Activated naive CD8-positive, alpha-beta T cell treated with anti-CD3 and anti-CD28 coated beads, Interleukin-2, amount 50 U/mL, for 24 hours (primary cell): ENCODE measurements around the gene PFN1.
A peak's percentile ranks its signal among the peaks of the same experiment; 100 is the strongest.

Experiments
- ATAC-seq: fragments of 150-1000 bp; cut with Tn5 transposase; one replicate; pipeline ENCODE4 v1.10.0; 2021
- DNase-seq: peaks from one replicate; pipeline ENCODE4 v3.0.0; 2021
- H3K27ac Mint-ChIP-seq: one replicate; pipeline ENCODE4 v1.8.0; 2021; ENCODE audit warnings: mild to moderate bottlenecking, mixed read lengths
- H3K27me3 Mint-ChIP-seq: one replicate; pipeline ENCODE4 v1.8.0; 2021; ENCODE audit warnings: mixed read lengths
- H3K36me3 Mint-ChIP-seq: one replicate; pipeline ENCODE4 v1.8.0; 2021; ENCODE audit warnings: low read depth, mixed read lengths
- H3K4me1 Mint-ChIP-seq: one replicate; pipeline ENCODE4 v1.8.0; 2021; ENCODE audit warnings: mixed read lengths
- H3K4me3 Mint-ChIP-seq: one replicate; pipeline ENCODE4 v1.8.0; 2021; ENCODE audit warnings: mild to moderate bottlenecking, moderate library complexity, mixed read lengths
- H3K9me3 Mint-ChIP-seq: one replicate; pipeline ENCODE4 v1.8.0; 2021; ENCODE audit warnings: mixed read lengths

Gene PFN1

DNA sequence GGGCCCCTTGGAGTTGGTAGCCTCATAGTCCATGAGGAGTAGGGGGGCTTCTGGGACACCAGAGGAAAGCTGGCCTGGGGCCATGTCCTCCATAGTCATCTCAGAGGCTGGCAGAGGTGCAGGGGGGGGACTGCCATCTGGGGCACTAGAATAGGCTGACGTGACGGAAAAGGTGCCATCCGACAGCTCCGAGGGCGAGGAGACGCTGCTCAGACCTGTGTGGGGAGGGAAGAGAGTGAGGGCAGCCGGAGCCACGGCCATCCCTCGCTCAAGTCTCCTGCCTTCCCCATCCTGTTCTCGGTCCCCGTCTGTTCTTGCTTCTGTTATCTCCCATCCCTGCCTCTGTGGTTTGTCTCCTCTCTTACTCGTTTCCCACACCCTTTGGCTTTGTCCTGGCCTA is 24.0 kb upstream of the PFN1 start:
- Mint-ChIP-seq H3K27ac (peak overlapping the region; percentile 53), H3K9me3 (no peaks in the 10 kb centered on the region), H3K36me3 (peaks cover 48% of the 10 kb centered on the region), H3K27me3 (peaks cover 4% of the 10 kb centered on the region), H3K4me1 (peaks cover 34% of the 10 kb centered on the region), H3K4me3 (no peak overlapping the region)
- DNase-seq (no peak), ATAC-seq (no peak)

DNA sequence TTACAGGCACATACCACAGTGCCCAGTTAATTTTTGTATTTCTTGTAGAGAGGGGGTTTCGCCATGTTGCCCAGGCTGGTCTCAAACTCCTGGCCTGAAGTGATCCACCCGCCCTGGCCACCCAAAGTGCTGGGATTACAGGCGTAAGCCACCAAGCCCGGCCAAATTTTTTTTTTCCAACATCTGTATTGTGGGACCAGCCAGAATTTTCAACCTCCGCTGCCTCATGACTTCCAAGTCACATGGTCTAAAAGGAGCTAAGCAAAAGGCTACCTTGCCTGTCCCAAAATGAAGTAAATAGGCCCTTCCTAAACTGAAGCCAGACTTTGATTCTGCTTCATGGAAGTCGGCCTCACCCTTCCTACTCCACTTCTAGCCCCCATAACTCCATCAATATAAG is 23.5 kb upstream of the PFN1 start:
- no peak for ATAC-seq
- Mint-ChIP-seq H3K4me3 (no peak overlapping the region), H3K27ac (peak overlapping the region; percentile 35)

DNA sequence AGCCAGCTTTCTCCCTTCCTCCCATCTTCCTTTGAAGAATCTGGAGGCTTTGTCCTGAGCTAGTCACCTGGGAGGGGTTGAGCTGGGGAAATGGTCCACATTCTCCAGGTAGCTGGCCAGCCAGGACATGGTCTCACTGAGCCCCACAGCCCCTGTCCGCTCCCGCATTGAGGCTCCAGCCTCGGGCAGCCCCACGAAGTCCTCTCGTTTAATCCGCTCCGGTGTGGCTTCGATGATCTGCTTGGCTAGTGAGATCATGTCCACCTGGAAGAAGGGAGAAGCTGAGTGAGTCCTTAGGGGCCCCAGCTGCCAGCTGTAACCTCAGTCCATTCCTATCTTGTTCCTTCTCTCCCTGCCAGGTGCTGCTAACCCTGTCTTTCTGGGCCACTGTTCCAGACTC is 21.9 kb upstream of the PFN1 start:
- peaks cover 50% of the 10 kb centered on the region for H3K36me3 Mint-ChIP-seq
- peaks cover 41% of the 10 kb centered on the region for H3K4me1 Mint-ChIP-seq
- no peak overlapping the region for H3K4me3 Mint-ChIP-seq
- no peak for DNase-seq
- ATAC-seq = no peak
- peaks cover 4% of the 10 kb centered on the region for H3K27me3 Mint-ChIP-seq
- no peaks in the 10 kb centered on the region for H3K9me3 Mint-ChIP-seq
- H3K27ac Mint-ChIP-seq = no peak overlapping the region

More for the DNA sequence above, 23.5 kb upstream of the PFN1 start:
- peaks cover 34% of the 10 kb centered on the region for H3K4me1 Mint-ChIP-seq
- H3K9me3 Mint-ChIP-seq = no peaks in the 10 kb centered on the region
- H3K27me3 Mint-ChIP-seq = peaks cover 4% of the 10 kb centered on the region
- H3K36me3 Mint-ChIP-seq = peaks cover 47% of the 10 kb centered on the region
- no peak for DNase-seq

GRCh38 chr17:4969551-4970173 is 21.3 kb upstream of the PFN1 start:
- DNase-seq (peak; percentile 62), ATAC-seq (peak; percentile 31)
- Mint-ChIP-seq H3K27me3 (peaks cover 4% of the 10 kb centered on the region), H3K36me3 (peaks cover 47% of the 10 kb centered on the region), H3K9me3 (no peaks in the 10 kb centered on the region), H3K27ac (no peak overlapping the region), H3K4me1 (peaks cover 44% of the 10 kb centered on the region), H3K4me3 (no peak overlapping the region)

- Mint-ChIP-seq H3K4me3 (no peak overlapping the region), H3K27ac (no peak overlapping the region), H3K36me3 (peaks cover 43% of the 10 kb centered on the region), H3K4me1 (peaks cover 44% of the 10 kb centered on the region), H3K27me3 (peaks cover 4% of the 10 kb centered on the region), H3K9me3 (no peaks in the 10 kb centered on the region)
- DNase-seq (peak; percentile 64), ATAC-seq (peak; percentile 48)
These were observed 20.8 kb upstream of the PFN1 start for GRCh38 chr17:4969047-4969550.

DNA sequence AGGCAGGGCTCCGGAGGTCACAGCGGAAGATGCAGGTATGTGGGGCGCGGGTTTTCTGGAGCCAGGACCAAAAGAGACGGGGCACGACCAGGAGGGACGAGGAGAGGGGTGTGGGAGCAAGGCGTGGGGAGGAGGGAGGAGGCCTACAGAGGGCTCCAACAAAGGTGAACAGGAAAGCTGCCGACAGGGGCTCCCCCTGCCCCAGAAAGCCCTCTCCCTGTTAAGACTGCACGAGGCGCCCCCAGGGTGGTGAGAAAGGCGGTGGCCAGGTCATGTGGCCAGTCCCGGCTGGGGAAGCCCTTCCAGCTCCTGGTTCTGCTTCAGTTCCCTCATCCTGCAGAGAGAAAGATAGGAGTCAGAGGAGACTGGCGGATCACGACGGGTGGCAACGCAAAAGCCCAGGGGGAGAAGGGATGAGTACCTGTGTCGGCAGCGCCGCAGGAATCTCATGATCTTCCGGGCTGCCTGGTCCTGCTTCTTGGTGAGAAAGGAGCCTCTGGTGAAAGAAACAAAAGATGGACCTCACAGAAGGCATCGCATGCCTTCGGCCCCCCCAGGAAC is 20.2 kb upstream of the PFN1 start:
- no peak for ATAC-seq
- H3K9me3 Mint-ChIP-seq = no peaks in the 10 kb centered on the region
- peaks cover 4% of the 10 kb centered on the region for H3K27me3 Mint-ChIP-seq
- H3K4me3 Mint-ChIP-seq = no peak overlapping the region
- H3K27ac Mint-ChIP-seq = no peak overlapping the region
- H3K4me1 Mint-ChIP-seq = peaks cover 42% of the 10 kb centered on the region
- DNase-seq = peak; percentile 58
- H3K36me3 Mint-ChIP-seq = peaks cover 39% of the 10 kb centered on the region

GRCh38 chr17:4967539-4968485 is 19.5 kb upstream of the PFN1 start, which contains the start of gene SPAG7:
TSS of gene SPAG7 (minus strand) at chr17:4967817. CDS start at chr17:4967804, 13 bp downstream.
- peak; percentile 47 for ATAC-seq
- peaks cover 42% of the 10 kb centered on the region for H3K4me1 Mint-ChIP-seq
- DNase-seq = peak; percentile 95
- peaks cover 38% of the 10 kb centered on the region for H3K36me3 Mint-ChIP-seq
- no peaks in the 10 kb centered on the region for H3K9me3 Mint-ChIP-seq
- H3K4me3 Mint-ChIP-seq = no peak within 1 kb of the TSS
- H3K27me3 Mint-ChIP-seq = peaks cover 4% of the 10 kb centered on the region
- H3K27ac Mint-ChIP-seq = no peak within 1 kb of the TSS

DNA sequence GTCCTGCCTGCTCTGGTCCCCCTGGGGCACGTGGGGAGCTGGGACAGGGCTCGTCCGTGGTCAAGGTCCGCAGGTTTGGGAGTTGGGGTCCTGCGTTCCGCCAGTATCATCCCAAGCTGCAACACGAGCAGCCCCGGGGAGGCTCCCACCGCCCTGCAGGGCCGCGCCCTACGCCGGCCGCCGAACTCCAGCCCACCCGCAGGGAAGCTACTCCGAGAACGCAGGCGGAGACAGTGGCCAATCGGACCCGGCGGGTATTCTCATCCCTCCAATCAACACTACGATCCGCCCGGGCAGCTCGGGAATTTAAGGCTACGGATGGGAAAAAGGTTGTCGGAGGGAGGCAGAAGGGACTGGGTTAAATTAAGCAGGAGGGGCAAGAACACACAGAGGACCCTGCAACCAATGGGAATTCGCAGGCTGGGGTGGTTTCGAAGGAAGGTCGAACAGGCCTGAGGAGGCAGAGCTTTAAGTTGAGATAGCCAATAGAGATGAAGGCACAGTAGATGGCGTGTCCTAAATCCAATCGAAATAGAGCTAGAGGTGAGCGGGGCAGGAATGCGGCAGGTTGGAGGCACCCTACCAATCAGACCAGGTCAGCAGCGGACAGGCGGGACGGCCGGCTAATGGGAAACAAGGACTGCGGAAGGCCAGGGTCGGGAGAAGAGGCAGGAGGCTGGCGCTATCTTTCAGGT is 18.7 kb upstream of the PFN1 start:
- peaks cover 42% of the 10 kb centered on the region for H3K4me1 Mint-ChIP-seq
- peaks cover 4% of the 10 kb centered on the region for H3K27me3 Mint-ChIP-seq
- peak; percentile 78 for ATAC-seq
- H3K9me3 Mint-ChIP-seq = no peaks in the 10 kb centered on the region
- no peak overlapping the region for H3K27ac Mint-ChIP-seq
- peaks cover 33% of the 10 kb centered on the region for H3K36me3 Mint-ChIP-seq
- H3K4me3 Mint-ChIP-seq = no peak overlapping the region
- DNase-seq = peak; percentile 89

GRCh38 chr17:4965311-4965986 is 17.1 kb upstream of the PFN1 start:
- Mint-ChIP-seq H3K36me3 (peaks cover 24% of the 10 kb centered on the region), H3K27me3 (peaks cover 4% of the 10 kb centered on the region), H3K4me3 (peak overlapping the region; percentile 46), H3K27ac (no peak overlapping the region), H3K9me3 (no peaks in the 10 kb centered on the region), H3K4me1 (peaks cover 33% of the 10 kb centered on the region)
- ATAC-seq (no peak), DNase-seq (no peak)

DNA sequence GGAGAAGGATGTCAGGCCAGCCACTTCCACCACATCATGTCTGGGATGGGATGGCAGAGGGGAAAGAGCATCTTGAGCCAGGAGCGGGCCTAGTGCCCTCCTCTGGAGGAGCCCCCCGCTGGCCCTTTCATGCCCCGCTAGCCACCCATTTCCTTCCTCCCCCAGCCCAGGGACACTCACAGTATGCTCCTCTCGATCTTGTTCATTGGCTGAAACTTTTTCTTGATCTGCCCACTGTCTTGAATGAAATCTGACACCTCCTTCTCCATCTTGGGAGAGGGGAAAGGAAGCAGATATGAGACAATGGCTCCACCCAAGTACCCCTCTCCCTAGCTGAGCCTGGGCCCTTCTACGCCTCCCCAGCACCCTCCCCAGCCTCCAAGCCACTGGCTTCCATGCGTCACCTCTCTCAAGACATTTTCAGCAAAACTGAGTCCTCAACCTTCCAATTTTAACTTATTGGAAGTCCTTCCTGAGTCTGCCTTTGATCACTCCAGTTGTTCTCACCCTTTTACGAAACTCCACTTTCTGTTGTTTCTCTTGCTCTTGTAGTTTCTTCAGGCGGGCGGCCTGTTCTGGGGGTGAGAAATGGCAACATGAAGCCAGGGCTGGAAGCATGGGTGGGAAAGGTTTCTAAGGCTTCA is 12.1 kb upstream of the PFN1 start:
- Mint-ChIP-seq H3K9me3 (no peaks in the 10 kb centered on the region), H3K4me1 (peaks cover 6% of the 10 kb centered on the region), H3K27me3 (no peaks in the 10 kb centered on the region), H3K36me3 (peaks cover 9% of the 10 kb centered on the region), H3K27ac (no peak overlapping the region), H3K4me3 (no peak overlapping the region)
- DNase-seq = no peak
- no peak for ATAC-seq

- ATAC-seq (no peak), DNase-seq (no peak)
- Mint-ChIP-seq H3K27me3 (no peaks in the 10 kb centered on the region), H3K4me3 (no peak overlapping the region), H3K4me1 (peaks cover 2% of the 10 kb centered on the region), H3K9me3 (no peaks in the 10 kb centered on the region), H3K27ac (peak overlapping the region; percentile 6), H3K36me3 (peaks cover 5% of the 10 kb centered on the region)
These were observed 11.1 kb upstream of the PFN1 start for GRCh38 chr17:4959261-4959965.

DNA sequence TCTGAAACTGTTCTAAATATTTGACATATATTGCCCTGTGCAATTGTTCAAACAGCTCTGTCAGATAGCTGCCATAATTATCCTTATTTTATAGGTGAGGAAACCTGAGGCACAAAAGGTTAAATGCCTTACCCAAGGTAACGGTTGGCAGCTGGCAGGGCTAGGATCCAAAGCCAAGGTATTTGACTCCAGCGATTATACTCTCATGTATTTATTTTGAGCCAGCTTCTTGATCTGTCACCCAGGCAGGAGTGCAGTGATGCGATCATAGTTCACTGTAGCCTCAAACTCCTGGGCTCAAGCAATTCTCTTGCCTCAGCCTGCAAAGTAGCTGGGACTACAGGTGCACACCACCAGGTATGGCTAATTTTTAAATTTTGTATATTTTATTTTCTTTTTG is 9.8 kb upstream of the PFN1 start:
- Mint-ChIP-seq H3K4me1 (peaks cover 2% of the 10 kb centered on the region), H3K27me3 (no peaks in the 10 kb centered on the region), H3K4me3 (no peak overlapping the region), H3K9me3 (no peaks in the 10 kb centered on the region), H3K27ac (no peak overlapping the region), H3K36me3 (peaks cover 8% of the 10 kb centered on the region)
- DNase-seq (no peak), ATAC-seq (no peak)

GRCh38 chr17:4956493-4957061 is 8.2 kb upstream of the PFN1 start:
- no peak overlapping the region for H3K4me3 Mint-ChIP-seq
- no peaks in the 10 kb centered on the region for H3K9me3 Mint-ChIP-seq
- H3K4me1 Mint-ChIP-seq = peaks cover 3% of the 10 kb centered on the region
- H3K27me3 Mint-ChIP-seq = no peaks in the 10 kb centered on the region
- DNase-seq = peak; percentile 60
- peaks cover 7% of the 10 kb centered on the region for H3K36me3 Mint-ChIP-seq
- ATAC-seq = peak; percentile 5
- H3K27ac Mint-ChIP-seq = no peak overlapping the region
